Upper lobe of left lung (tissue), 4 donors: ENCODE data around the gene GNPTAB.

Source experiments
- CTCF ChIP-seq, 6 experiments: fragments of 450-650 bp in 4 of 6; fragments of 200-600 bp in 2 of 6; sonication (generic) in 2 of 6; IDR thresholded peaks; one replicate each; pipeline ENCODE4 v1.5.1; 2016 to 2019; ENCODE audit warnings: antibody characterized with exemption in 6 of 6
- POLR2A ChIP-seq, 4 donors: fragments of 450-650 bp; IDR thresholded peaks; one replicate each; pipeline ENCODE4 v1.5.1; 2016 to 2017; ENCODE audit warnings: antibody characterized with exemption in 4 of 4, mild to moderate bottlenecking in 2 of 4

DNA sequence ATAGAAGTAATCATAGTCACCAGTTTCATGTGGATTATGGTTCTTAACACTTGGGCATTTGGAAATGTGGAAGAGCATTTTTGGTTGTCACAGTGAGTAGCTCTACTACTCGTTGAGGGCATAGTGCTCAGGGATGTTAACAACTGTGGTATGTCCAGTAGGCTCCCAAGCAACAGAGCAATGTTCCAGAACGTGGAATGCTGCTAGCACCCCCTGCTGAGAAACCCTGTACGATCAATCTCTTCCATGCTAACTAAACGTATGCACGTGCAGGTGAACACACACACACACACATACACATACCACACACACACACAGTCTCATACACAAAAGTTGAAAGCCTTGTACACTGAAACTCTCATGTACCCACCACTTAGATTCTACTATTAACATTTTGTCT lies 16.6 kb upstream of the GNPTAB start:
- TF ChIP-seq CTCF (IDR thresholded peaks at IDR 0.05) (no peak), POLR2A (IDR thresholded peaks at IDR 0.05) (no peak)
